OCI-LY7 (cell line): ENCODE results near the gene URM1.

Experiments used
- CTCF ChIP-seq: fragments of 200-600 bp; sonication (generic); conservative IDR thresholded peaks from 2 replicates; pipeline ENCODE4 v1.5.1; 2014; ENCODE audit warnings: mild to moderate bottlenecking, antibody characterized with exemption, low read length, moderate library complexity, mixed read lengths
- EZH2phosphoT487 ChIP-seq: fragments of 200-600 bp; sonication (generic); IDR thresholded peaks from 2 replicates; pipeline ENCODE4 v1.6.1; 2018; ENCODE audit warnings: low read depth, borderline replicate concordance, mild to moderate bottlenecking, mixed run types, antibody characterized with exemption, low read length, moderate library complexity, mixed read lengths

- no peak for TF ChIP-seq CTCF
- TF ChIP-seq EZH2phosphoT487, result no peak
Measured at GRCh38 chr9:128390813-128391711, 19.9 kb downstream of the URM1 start.
